DMS153 (cell line): Measurements from ENCODE around the gene DZIP1.
A peak's percentile ranks its signal among the peaks of the same experiment; 100 is the strongest.
"Not testable (repeated sequence)": the region's sequence is repeated elsewhere in the genome, so short reads cannot be mapped to it uniquely, and the experiment has no call there.

Experiments
- DNase-seq: peaks from one replicate; lab custom pipeline; 2025; lab: John Stamatoyannopoulos, UW

The DZIP1 gene

GRCh38 chr13:95603887-95604555 lies 40.5 kb downstream of the DZIP1 start:
- DNase-seq: peak; percentile 76

GRCh38 chr13:95601906-95602305 lies 42.6 kb downstream of the DZIP1 start:
- no peak for DNase-seq

DNA sequence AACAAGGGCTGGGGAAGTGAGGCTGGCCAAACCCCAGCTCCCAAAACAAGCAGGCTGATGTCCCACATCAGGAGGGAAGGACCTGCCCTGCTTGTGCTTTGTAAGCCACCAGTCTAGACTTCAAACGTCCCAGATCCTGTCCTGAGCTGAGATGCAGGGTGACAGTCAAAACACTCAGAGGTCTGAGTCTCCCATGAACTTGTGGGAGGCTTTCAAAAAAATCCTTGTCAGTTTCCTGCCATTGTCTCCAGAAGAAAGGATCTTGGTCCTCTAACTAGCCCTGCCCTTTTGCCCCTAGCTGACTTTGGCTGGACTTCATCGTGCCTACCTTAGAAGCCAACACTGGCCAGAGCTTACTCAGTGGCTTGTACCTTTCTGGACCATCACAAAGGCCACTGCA lies 43.3 kb downstream of the DZIP1 start:
- no peak for DNase-seq

DNA sequence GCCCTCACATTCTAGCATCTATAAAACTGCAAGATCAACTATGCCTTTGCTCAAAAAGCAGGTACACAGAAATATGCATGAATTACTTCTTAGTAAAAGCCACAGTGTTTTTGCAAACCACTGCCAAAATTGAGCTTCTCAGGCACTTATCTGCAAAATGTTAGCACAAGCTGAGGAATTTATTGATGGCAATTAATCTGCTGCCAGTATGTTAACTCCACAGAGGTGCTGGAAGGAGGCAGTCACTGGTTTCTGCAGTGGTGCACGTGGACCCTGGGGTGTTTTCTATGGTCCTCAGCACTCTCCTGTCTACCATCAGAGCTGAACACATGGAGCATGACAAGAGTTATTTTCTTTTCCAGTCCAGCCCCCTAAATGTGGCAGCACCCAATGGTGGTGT lies 47.8 kb downstream of the DZIP1 start:
- no peak for DNase-seq

- no peak for DNase-seq
Measured at GRCh38 chr13:95593462-95593861, 51.0 kb downstream of the DZIP1 start.

DNA sequence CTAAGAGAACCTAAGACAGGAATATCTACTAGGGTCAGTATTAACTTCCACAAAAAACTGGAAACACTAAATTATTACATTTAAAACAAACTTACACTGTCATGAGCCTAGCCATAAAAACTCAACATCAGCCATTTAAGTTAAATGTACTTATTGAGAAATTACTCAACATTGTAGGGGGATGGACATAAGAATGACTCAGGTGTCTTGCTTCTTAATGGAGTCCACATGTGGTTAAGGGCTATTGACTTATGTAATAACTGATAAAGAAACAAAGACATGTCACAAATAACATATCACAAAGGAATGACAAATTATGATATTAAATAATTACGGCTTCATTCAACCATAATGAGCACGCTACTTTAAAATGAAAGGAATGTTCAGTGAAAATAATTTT lies 55.8 kb downstream of the DZIP1 start:
- no peak for DNase-seq

DNA sequence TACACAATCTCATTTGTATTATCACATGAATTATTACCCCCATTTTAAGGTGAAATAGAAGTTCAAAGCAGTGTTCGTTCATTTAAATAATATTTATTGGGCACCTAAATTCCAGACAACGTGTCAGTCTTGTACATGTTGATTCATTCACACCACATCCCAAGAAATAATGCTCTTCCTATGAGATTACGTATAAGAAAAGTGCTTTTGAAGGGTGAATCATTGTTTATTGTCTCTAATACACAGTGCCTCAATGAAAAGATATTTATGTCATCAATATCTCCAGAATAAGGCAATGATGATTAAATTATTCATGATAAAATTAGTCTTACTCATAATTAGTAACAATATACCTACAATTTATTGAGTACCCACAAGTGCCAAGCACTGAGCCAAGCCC lies 56.4 kb downstream of the DZIP1 start:
- no peak for DNase-seq

GRCh38 chr13:95585867-95586266 lies 58.6 kb downstream of the DZIP1 start:
- no peak for DNase-seq

- no peak for DNase-seq
Measured at GRCh38 chr13:95579303-95579702, 65.2 kb downstream of the DZIP1 start.

- no peak for DNase-seq
Measured at GRCh38 chr13:95573221-95573620, 71.3 kb downstream of the DZIP1 start.

- DNase-seq: peak; percentile 17
Measured at GRCh38 chr13:95571941-95572340, 72.6 kb downstream of the DZIP1 start.

DNA sequence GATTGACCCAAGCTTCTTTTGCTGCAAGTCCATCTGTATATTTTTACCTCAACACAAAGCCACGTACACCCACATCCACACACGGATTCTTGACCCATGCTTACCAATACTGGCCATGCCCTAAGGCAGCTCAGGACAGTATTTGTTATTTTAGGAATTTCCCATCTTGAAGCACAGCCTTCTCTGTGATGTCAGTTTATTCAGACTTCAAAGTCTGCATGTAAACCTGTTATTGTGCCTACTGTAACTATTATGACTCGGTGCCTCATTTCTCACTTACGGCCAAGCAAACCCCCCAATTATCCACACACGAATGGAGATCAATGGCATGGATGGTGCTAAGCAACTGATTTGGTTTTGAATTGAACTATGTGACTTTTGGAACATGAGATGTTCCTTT lies 74.5 kb downstream of the DZIP1 start:
- DNase-seq: no peak

DNA sequence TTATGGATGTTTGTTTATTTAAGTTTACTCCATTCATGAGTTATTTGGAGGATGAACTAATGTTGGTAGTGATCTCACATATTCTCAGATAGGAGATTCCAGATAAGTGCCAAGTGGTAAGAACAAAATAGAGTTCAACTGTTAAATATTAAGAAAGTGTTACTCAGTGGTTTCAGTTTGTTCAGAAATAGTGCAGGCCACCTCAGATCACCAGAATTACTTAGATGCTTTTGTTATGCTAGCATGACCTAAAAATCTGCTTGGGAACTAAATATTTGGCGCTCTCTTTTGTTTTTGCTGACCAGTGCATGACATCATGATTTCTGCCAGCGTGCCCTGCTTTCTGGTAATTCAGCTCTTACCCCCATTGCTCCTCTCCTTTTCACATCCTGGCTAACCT lies 76.4 kb downstream of the DZIP1 start:
- DNase-seq: no peak

DNA sequence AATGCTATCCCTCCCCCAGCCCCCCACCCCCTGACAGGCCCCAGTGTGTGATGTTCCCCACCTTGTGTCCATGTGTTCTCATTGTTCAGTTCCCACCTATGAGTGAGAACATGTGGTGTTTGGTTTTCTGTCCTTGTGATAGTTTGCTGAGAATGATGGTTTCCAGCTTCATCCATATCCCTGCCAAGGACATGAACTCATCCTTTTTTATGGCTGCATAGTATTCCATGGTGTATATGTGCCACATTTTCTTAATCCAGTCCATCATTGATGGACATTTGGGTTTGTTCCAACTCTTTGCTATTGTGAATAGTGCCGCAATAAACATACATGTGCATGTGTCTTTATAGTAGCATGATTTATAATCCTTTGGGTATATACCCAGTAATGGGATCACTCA lies 78.7 kb downstream of the DZIP1 start:
- DNase-seq: not testable (repeated sequence)

GRCh38 chr13:95564733-95565291 lies 79.7 kb downstream of the DZIP1 start:
- DNase-seq: no peak

DNA sequence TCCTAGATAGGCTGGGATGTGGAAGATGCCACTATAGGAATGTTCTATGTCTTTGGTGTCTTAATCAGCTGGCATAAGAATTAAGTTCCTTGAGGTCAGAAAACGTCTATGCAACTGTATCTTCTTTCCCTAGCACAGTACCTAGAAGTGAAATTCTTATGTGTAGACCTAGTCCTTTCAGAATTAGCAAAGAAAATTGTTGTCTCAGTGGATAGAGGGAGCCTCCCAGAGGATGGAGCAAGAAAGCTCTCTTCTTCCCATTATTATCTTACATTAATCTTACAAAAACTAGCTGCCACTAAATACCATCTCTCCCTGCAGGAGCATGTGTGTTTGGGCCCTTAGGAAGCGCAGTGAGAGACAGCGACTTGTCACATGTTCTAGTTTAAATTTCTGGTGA lies 80.4 kb downstream of the DZIP1 start:
- no peak for DNase-seq

DNA sequence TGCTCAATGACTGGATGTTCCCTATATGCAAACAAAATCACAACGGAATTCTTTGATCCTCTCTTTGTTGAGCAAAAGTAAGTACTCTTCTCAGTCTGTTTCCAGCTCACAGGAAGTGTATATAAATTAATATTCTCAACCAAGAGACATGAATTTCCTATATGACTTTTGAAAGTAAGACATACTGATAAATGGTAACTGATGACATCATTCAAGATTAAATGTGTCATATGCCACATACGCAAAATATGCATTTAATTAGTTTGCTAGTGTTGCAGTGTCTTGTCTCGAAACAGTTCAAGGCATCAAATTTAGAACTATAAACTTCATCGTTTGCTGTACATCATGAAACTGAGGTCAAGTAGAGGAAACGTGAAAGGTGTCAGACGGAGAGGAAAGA lies 84.1 kb downstream of the DZIP1 start:
- DNase-seq: no peak

- peak; percentile 9 for DNase-seq
Measured at GRCh38 chr13:95559100-95559499, 85.4 kb downstream of the DZIP1 start.

- DNase-seq: no peak
Measured at GRCh38 chr13:95557013-95557412, 87.5 kb downstream of the DZIP1 start.

DNA sequence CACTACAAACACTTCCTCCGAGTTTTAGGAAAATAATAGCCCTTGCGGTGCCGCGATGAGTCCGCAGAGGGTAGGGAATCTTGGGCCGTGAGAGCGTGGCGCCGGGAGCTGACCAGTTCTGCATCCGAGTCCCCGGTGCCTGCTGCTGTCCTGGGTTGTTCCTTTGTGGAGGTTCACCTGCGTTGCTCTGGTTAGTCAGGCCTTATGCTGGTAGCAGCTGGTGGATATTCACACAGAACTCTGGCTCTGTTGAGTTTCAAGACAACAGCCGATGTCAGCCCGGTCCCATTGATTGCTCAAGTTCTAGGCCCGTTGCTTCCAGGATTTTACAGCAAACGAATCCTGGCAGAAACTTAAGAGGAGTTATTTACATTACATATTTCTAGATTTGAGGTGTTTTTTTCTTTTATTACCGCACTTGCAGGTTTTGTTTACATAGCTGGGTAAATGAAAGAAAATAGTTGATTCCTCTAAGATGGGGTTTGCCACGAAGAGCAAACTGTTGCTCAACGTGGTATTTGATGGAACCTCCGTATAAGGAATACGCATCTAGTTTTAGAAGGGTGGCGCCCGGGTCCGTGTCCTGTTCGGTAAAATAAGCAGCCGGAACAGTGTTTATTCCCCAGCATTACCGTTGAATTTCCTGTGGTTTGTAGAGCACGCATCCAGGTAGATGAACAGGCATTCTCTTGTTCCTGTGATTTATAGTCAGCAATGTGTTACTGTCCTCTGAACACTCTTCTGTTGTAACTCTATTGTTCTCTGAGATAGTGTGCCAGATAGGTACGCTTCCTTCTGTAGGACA lies 90.7 kb downstream of the DZIP1 start:
- peak; percentile 40 for DNase-seq

- peak; percentile 44 for DNase-seq
Measured at GRCh38 chr13:95552539-95553441, 91.7 kb downstream of the DZIP1 start, which contains the start of gene CLDN10. Gene CLDN10, plus strand, starts transcription at chr13:95552720. Its CDS starts 34 bp downstream, at chr13:95552754.

DNA sequence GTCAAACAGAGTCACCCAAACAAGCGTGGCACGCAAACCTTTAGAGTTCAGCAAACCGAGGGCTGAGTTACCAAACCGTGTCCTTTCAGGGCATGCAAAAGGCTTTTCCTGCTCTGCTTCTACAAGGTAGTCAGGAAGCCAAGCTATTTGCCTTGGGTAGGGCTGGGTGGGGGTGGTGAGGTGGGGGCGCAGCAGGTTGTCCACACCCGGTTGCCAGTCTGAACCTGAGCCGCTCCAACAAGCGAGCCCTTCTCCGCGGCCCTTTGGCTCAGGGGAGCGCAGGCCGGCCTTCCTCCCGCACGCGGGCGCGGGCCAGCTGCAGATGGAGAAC lies 92.3 kb downstream of the DZIP1 start:
- no peak for DNase-seq
